Endothelial cell of umbilical vein (primary cell): ENCODE measurements around the gene LARGE1.

Experiments used
- CTCF ChIP-seq, 2 donors: IDR thresholded peaks; 1 replicate in 1 of 2; 2 replicates in 1 of 2; pipeline ENCODE4 v1.5.1; 2011; ENCODE audit warnings: low read length in 2 of 2, mild to moderate bottlenecking in 2 of 2, moderate library complexity in 2 of 2, control low read depth in 1 of 2, inconsistent platforms in 1 of 2, low read depth in 1 of 2; ENCODE audit not compliant: insufficient read depth in 1 of 2; ENCODE audit errors: extremely low read depth in 1 of 2
- EZH2 ChIP-seq: IDR thresholded peaks from 2 replicates; pipeline ENCODE4 v1.6.1; 2012; ENCODE audit warnings: borderline replicate concordance, low read depth, mild to moderate bottlenecking, moderate library complexity, low read length, inconsistent platforms; ENCODE audit not compliant: severe bottlenecking
- POLR2A ChIP-seq: IDR thresholded peaks from 2 replicates; pipeline ENCODE4 v1.6.1; 2012; ENCODE audit warnings: low read depth, mild to moderate bottlenecking, control low read depth, low read length
- POLR2AphosphoS5 ChIP-seq: IDR thresholded peaks from 2 replicates; pipeline ENCODE4 v1.6.1; 2012; ENCODE audit warnings: low read depth, mild to moderate bottlenecking, control low read depth, low read length, moderate library complexity; ENCODE audit not compliant: insufficient read depth

DNA sequence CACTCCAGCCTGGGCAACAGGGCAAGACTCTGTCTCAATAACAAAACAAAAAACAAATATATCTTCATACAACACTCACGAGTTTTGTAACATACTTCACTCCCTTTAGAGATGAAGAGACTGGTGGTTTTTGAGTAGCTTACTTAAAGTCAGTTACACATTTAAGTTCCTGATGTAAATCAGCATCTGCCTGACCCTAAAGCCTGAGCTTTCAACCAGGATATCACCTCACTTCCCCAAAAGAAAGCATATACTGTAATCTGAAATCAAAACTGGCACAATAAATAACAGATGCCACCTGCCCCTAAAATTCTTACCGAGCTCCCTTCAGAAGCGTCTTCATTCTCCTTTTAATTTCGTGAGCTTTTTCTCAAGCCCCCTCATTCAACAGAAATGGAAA is 31.5 kb downstream of the LARGE1 start:
- no peak for TF ChIP-seq POLR2A
- no peak for TF ChIP-seq POLR2AphosphoS5
- no peak for TF ChIP-seq CTCF (IDR thresholded peaks at IDR 0.05; ENCODE audit: extremely low read depth in 1 of 2, insufficient read depth in 1 of 2, low read depth in 1 of 2, low read length in 2 of 2)
- no peak for TF ChIP-seq EZH2
